ENCODE data around the gene PNLDC1.
"Not testable (repeated sequence)": the region's sequence is repeated elsewhere in the genome, so short reads cannot be mapped to it uniquely, and the experiment has no call there.

Gene PNLDC1

GRCh38 chr6:159778542-159779103 is 21.5 kb upstream of the PNLDC1 start:
- DNase-seq (ENCODE audit: low spot score): no peak

- no peak for DNase-seq (ENCODE audit: low spot score)
These were observed 11.8 kb upstream of the PNLDC1 start for GRCh38 chr6:159788276-159788675.

GRCh38 chr6:159788753-159789376 is 11.2 kb upstream of the PNLDC1 start:
- DNase-seq (ENCODE audit: low spot score): peak; percentile 2

- DNase-seq (ENCODE audit: low spot score): peak; percentile 99
These were observed 10.5 kb upstream of the PNLDC1 start, which contains the start of gene TCP1 for GRCh38 chr6:159789377-159790148. TCP1 (minus strand) TSS chr6:159789602; CDS start chr6:159789468, 134 bp downstream.

GRCh38 chr6:159790149-159790955 is 9.7 kb upstream of the PNLDC1 start, which contains the start of gene MRPL18:
MRPL18 (plus strand) TSS chr6:159790467; CDS start chr6:159790588, 121 bp downstream.
- peak; percentile 92 for DNase-seq (ENCODE audit: low spot score)

GRCh38 chr6:159790956-159791598 is 9.0 kb upstream of the PNLDC1 start:
- no peak for DNase-seq (ENCODE audit: low spot score)

GRCh38 chr6:159794976-159795375 is 5.1 kb upstream of the PNLDC1 start:
- not testable (repeated sequence) for DNase-seq (ENCODE audit: low spot score)

GRCh38 chr6:159797554-159797953 is 2.5 kb upstream of the PNLDC1 start:
- DNase-seq (ENCODE audit: low spot score): no peak

- no peak for DNase-seq (ENCODE audit: low spot score)
These were observed 1.9 kb downstream of the PNLDC1 start for GRCh38 chr6:159801935-159802334.

GRCh38 chr6:159804504-159804903 is 4.4 kb downstream of the PNLDC1 start:
- no peak for DNase-seq (ENCODE audit: low spot score)

GRCh38 chr6:159805440-159806020 is 5.5 kb downstream of the PNLDC1 start:
- DNase-seq (ENCODE audit: low spot score): no peak

GRCh38 chr6:159806021-159806458 is 6.0 kb downstream of the PNLDC1 start:
- DNase-seq (ENCODE audit: low spot score): no peak

- no peak for DNase-seq (ENCODE audit: low spot score)
These were observed 7.2 kb downstream of the PNLDC1 start for GRCh38 chr6:159807150-159807858.

- no peak for DNase-seq (ENCODE audit: low spot score)
These were observed 8.6 kb downstream of the PNLDC1 start for GRCh38 chr6:159808647-159809046.

GRCh38 chr6:159809149-159809548 is 9.1 kb downstream of the PNLDC1 start:
- DNase-seq (ENCODE audit: low spot score): no peak

GRCh38 chr6:159813781-159814180 is 13.7 kb downstream of the PNLDC1 start:
- DNase-seq (ENCODE audit: low spot score): no peak

- DNase-seq (ENCODE audit: low spot score): no peak
These were observed 15.3 kb downstream of the PNLDC1 start for GRCh38 chr6:159815410-159815809.

GRCh38 chr6:159816775-159817174 is 16.7 kb downstream of the PNLDC1 start:
- not testable (repeated sequence) for DNase-seq (ENCODE audit: low spot score)

GRCh38 chr6:159817951-159818739 is 18.1 kb downstream of the PNLDC1 start:
- no peak for DNase-seq (ENCODE audit: low spot score)

- no peak for DNase-seq (ENCODE audit: low spot score)
These were observed 19.0 kb downstream of the PNLDC1 start for GRCh38 chr6:159819098-159819497.
